CD4-positive, alpha-beta T cell (primary cell): ENCODE measurements around the gene INPP5D. TPM values are rescaled to one million over a fixed set of nuclear protein-coding genes. Genes with fewer than 3 reads are reported as not detected.
A peak's percentile ranks its signal among the peaks of the same experiment; 100 is the strongest.

Experiments used
- ATAC-seq: fragments of 200-7000 bp; cut with Tn5 transposase; one replicate; pipeline ENCODE4 v1.10.0; 2022; ENCODE audit warnings: mild to moderate bottlenecking; ENCODE audit not compliant: poor library complexity
- CTCF ChIA-PET: fragments of 350-600 bp; sonication (Branson Sonifier 250); formaldehyde crosslinking; loops from one replicate; lab custom pipeline; 2021; ENCODE audit warnings: antibody characterized with exemption, inconsistent platforms; lab: Charles Lee
- POLR2A ChIA-PET: fragments of 350-600 bp; sonication (Branson Sonifier 250); formaldehyde crosslinking; loops from one replicate; lab custom pipeline; 2021; ENCODE audit warnings: antibody characterized with exemption, inconsistent platforms; lab: Charles Lee
- DNase-seq, 14 experiments: peaks; one replicate each; pipeline ENCODE4 v3.0.0-alpha.2; 2013 to 2020; ENCODE audit warnings: mixed read lengths in 2 of 14
- H3K27ac ChIP-seq, 2 donors: one replicate each; pipeline versions ENCODE4 v1.5.1 to v1.7.0; 2013; ENCODE audit warnings: low read length in 2 of 2, low read depth in 1 of 2, mild to moderate bottlenecking in 1 of 2
- H3K27me3 ChIP-seq, 2 experiments: 1 replicate in 1 of 2; 2 replicates in 1 of 2; pipeline versions ENCODE4 v1.6.1 to v1.7.0; 2013; ENCODE audit warnings: low read length in 2 of 2, control low read depth in 1 of 2, mild to moderate bottlenecking in 1 of 2, moderate library complexity in 1 of 2; ENCODE audit not compliant: insufficient read depth in 2 of 2, control insufficient read depth in 1 of 2
- H3K36me3 ChIP-seq: one replicate; pipeline ENCODE4 v1.6.1; 2013; ENCODE audit warnings: low read length, control low read depth; ENCODE audit not compliant: insufficient read depth
- H3K4me1 ChIP-seq: one replicate; pipeline ENCODE4 v1.6.1; 2013; ENCODE audit warnings: low read length, control low read depth; ENCODE audit not compliant: insufficient read depth
- H3K4me3 ChIP-seq: one replicate; pipeline ENCODE4 v1.5.1; 2013; ENCODE audit warnings: mild to moderate bottlenecking, low read length, moderate library complexity
- H3K9me3 ChIP-seq, 2 experiments: 1 replicate in 1 of 2; 2 replicates in 1 of 2; pipeline versions ENCODE4 v1.6.1 to v1.7.0; 2013; ENCODE audit warnings: low read length in 2 of 2, mild to moderate bottlenecking in 2 of 2, control low read depth in 1 of 2, moderate library complexity in 1 of 2; ENCODE audit not compliant: control insufficient read depth in 1 of 2, insufficient read depth in 1 of 2
- H3K27ac Mint-ChIP-seq: one replicate; pipeline ENCODE4 v1.8.0; 2020; ENCODE audit warnings: mixed read lengths
- H3K27me3 Mint-ChIP-seq: one replicate; pipeline ENCODE4 v1.8.0; 2021; ENCODE audit warnings: mixed read lengths
- H3K36me3 Mint-ChIP-seq: one replicate; pipeline ENCODE4 v1.8.0; 2021; ENCODE audit warnings: low read depth, mixed read lengths
- H3K4me1 Mint-ChIP-seq: one replicate; pipeline ENCODE4 v1.8.0; 2021; ENCODE audit warnings: low read depth, mixed read lengths
- H3K4me3 Mint-ChIP-seq: one replicate; pipeline ENCODE4 v1.8.0; 2020; ENCODE audit warnings: mild to moderate bottlenecking, mixed read lengths
- H3K9me3 Mint-ChIP-seq: one replicate; pipeline ENCODE4 v1.8.0; 2020; ENCODE audit warnings: mixed read lengths
- CTCF ChIP-seq: fragments of 200-600 bp; IDR thresholded peaks from one replicate; pipeline ENCODE4 v1.8.0; 2022; ENCODE audit warnings: antibody characterized with exemption, mild to moderate bottlenecking
- intact Hi-C, 2 experiments: fragments of 100-400 bp; cut with DNase I in 1 of 2; cut with micrococcal nuclease in 1 of 2; formaldehyde crosslinking; loops; one replicate each; pipeline versions ENCODE4 v1.15.1 to v1.9.0; 2023 to 2025; cut with DNase I, micrococcal nuclease
- total RNA-seq, 174 experiments: library from RNA in 2 of 174; stranded (reverse) in 2 of 174; gene quantifications; one replicate each; pipeline ENCODE4 v1.2.3 and lab custom pipeline; 2021 to 2026

The INPP5D gene
- total RNA-seq, 2 experiments from 2014 or later: 141 to 154 TPM

- Histone ChIP-seq H3K36me3 (peaks cover 62% of the 10 kb centered on the region), H3K4me1 (peaks cover 44% of the 10 kb centered on the region), H3K27ac (no peak overlapping the region), H3K9me3 (peaks cover 0 to 3% of the 10 kb centered on the region in 2 experiments), H3K4me3 (no peak overlapping the region), H3K27me3 (no peaks in the 10 kb centered on the region)
- H3K9me3 Mint-ChIP-seq: no peaks in the 10 kb centered on the region
- peaks cover 71% of the 10 kb centered on the region for H3K36me3 Mint-ChIP-seq
- no peak overlapping the region for H3K4me3 Mint-ChIP-seq
- peak overlapping the region; percentile 76 for H3K27ac Mint-ChIP-seq
- ATAC-seq (no peak), DNase-seq (no peak)
- no peaks in the 10 kb centered on the region for H3K27me3 Mint-ChIP-seq
- POLR2A ChIA-PET: no interaction called here
- TF ChIP-seq CTCF: no peak
- intact Hi-C loops: loop anchor here in 1 of 2 experiments (10.0 kb wide), 1 partner anchor 54 kb away; the partner anchor contains the start of gene INPP5D
- CTCF ChIA-PET: no interaction called here
- peaks cover 51% of the 10 kb centered on the region for H3K4me1 Mint-ChIP-seq
Measured at GRCh38 chr2:233119123-233119522, 59.0 kb downstream of the INPP5D start.

- ChIA-PET CTCF (no interaction called here), POLR2A (no interaction called here)
- no peak for ATAC-seq
- no peak overlapping the region for H3K4me3 Mint-ChIP-seq
- peak overlapping the region; percentile 76 for H3K27ac Mint-ChIP-seq
- H3K36me3 ChIP-seq: peaks cover 66% of the 10 kb centered on the region
- intact Hi-C loops: loop anchor here in 1 of 2 experiments (10.0 kb wide), 1 partner anchor 55 kb away; the partner anchor contains the start of gene INPP5D
- no peak for DNase-seq
- H3K36me3 Mint-ChIP-seq: peaks cover 77% of the 10 kb centered on the region
- TF ChIP-seq CTCF: no peak
- H3K9me3 Mint-ChIP-seq: no peaks in the 10 kb centered on the region
- H3K27me3 Mint-ChIP-seq: no peaks in the 10 kb centered on the region
- no peak overlapping the region for H3K27ac ChIP-seq
- H3K9me3 ChIP-seq: peaks cover 0 to 3% of the 10 kb centered on the region in 2 experiments
- H3K4me1 Mint-ChIP-seq: peaks cover 44% of the 10 kb centered on the region
- H3K4me3 ChIP-seq: no peak overlapping the region
- peaks cover 40% of the 10 kb centered on the region for H3K4me1 ChIP-seq
- no peaks in the 10 kb centered on the region for H3K27me3 ChIP-seq
Measured at GRCh38 chr2:233119806-233120205, 59.7 kb downstream of the INPP5D start.

- no peaks in the 10 kb centered on the region for H3K9me3 Mint-ChIP-seq
- H3K36me3 ChIP-seq: peaks cover 72% of the 10 kb centered on the region
Measured at GRCh38 chr2:233120459-233120858, 60.3 kb downstream of the INPP5D start.

More at GRCh38 chr2:233120459-233120858, 60.3 kb downstream of the INPP5D start:
- ChIA-PET CTCF (no interaction called here), POLR2A (no interaction called here)
- DNase-seq (no peak), ATAC-seq (no peak)
- Mint-ChIP-seq H3K27ac (no peak overlapping the region), H3K27me3 (no peaks in the 10 kb centered on the region), H3K4me3 (no peak overlapping the region), H3K4me1 (peaks cover 38% of the 10 kb centered on the region), H3K36me3 (peaks cover 76% of the 10 kb centered on the region)
- TF ChIP-seq CTCF: no peak
- peaks cover 33% of the 10 kb centered on the region for H3K4me1 ChIP-seq
- no peaks in the 10 kb centered on the region for H3K27me3 ChIP-seq
- no peak overlapping the region for H3K4me3 ChIP-seq
- no peak overlapping the region for H3K27ac ChIP-seq
- intact Hi-C loops: no loop called here
- peaks cover 0 to 3% of the 10 kb centered on the region in 2 experiments for H3K9me3 ChIP-seq
